ENCODE measurements around the gene LRRC8B. TPM values are rescaled to one million over a fixed set of nuclear protein-coding genes. Genes with fewer than 3 reads are reported as not detected.

Gene LRRC8B
- polyA plus RNA-seq, 2 of the 4 experiments (the other 2 are of a cell fraction), result 3.2 to 10.3 TPM

DNA sequence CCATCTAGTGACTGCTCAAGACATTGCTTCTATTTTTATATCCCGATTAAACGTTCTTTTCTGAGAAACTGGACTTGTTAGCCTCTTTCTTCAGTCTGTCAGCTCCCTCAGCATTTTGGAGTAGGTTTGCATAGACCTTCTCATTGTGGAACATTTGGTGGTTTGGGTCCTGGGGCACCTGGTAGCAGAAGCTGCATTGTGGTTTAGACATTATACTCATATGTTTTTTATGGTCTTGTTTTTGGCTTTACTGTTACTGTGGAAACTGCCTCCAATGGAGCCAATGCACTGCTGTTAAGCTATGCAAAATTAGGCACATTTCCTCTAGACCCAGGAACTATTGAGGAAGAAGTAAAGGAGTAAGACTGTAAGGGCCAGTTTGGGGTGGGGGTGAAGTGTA, 36.7 kb upstream of the LRRC8B start:
- no peak overlapping the region for H3K4me3 ChIP-seq
- ATAC-seq (no peak), FAIRE-seq (no peak), DNase-seq (ENCODE audit: low read depth in 1 of 2, low spot score in 1 of 2) (no peak)
- no peaks in the 10 kb centered on the region for H3K9me3 ChIP-seq
- CTCF ChIA-PET, result interaction anchor here (1.8 to 7.9 kb wide), 2 partner anchors 10 to 275 kb away, joined by 7 to 42 read pairs; no protein-coding TSS in a partner anchor
- no peak overlapping the region for H3K4me2 ChIP-seq
- TF ChIP-seq, protein P1, sequence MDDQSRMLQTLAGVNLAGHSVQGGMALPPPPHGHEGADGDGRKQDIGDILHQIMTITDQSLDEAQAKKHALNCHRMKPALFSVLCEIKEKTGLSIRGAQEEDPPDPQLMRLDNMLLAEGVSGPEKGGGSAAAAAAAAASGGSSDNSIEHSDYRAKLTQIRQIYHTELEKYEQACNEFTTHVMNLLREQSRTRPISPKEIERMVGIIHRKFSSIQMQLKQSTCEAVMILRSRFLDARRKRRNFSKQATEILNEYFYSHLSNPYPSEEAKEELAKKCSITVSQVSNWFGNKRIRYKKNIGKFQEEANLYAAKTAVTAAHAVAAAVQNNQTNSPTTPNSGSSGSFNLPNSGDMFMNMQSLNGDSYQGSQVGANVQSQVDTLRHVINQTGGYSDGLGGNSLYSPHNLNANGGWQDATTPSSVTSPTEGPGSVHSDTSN (IDR thresholded peaks at IDR 0.05), result no peak
- TF ChIP-seq E2F6 (IDR thresholded peaks at IDR 0.05; ENCODE audit: borderline replicate concordance, low read depth) (no peak), EHF (CRISPR knock-in tag; IDR thresholded peaks at IDR 0.05) (no peak), ZSCAN20 (CRISPR knock-in tag; IDR thresholded peaks at IDR 0.05) (no peak), POLR2AphosphoS2 (conservative IDR thresholded peaks at IDR 0.05; ENCODE audit: low read length) (no peak), CBX8 (IDR thresholded peaks at IDR 0.05) (no peak), NFE2L2 (conservative IDR thresholded peaks at IDR 0.05; ENCODE audit: low read length) (no peak), RFX5 (IDR thresholded peaks at IDR 0.05) (no peak), EP300 (IDR thresholded peaks at IDR 0.05) (no peak), KDM5A (IDR thresholded peaks at IDR 0.05) (no peak), RCOR1 (IDR thresholded peaks at IDR 0.05; ENCODE audit: low read depth, low read length) (no peak), JUNB (IDR thresholded peaks at IDR 0.05) (no peak), HES2 (IDR thresholded peaks at IDR 0.05) (no peak), TP53 (CRISPR knock-in tag; IDR thresholded peaks at IDR 0.05) (no peak), ZC3H11A (IDR thresholded peaks at IDR 0.05) (no peak), CEBPB (IDR thresholded peaks at IDR 0.05) (no peak), HMGXB4 (CRISPR knock-in tag; IDR thresholded peaks at IDR 0.05; ENCODE audit: borderline replicate concordance) (no peak), CHD2 (IDR thresholded peaks at IDR 0.05; ENCODE audit: low read length, partially characterized antibody) (no peak)
- TF ChIP-seq, protein P2, sequence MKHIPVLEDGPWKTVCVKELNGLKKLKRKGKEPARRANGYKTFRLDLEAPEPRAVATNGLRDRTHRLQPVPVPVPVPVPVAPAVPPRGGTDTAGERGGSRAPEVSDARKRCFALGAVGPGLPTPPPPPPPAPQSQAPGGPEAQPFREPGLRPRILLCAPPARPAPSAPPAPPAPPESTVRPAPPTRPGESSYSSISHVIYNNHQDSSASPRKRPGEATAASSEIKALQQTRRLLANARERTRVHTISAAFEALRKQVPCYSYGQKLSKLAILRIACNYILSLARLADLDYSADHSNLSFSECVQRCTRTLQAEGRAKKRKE (CRISPR knock-in tag; IDR thresholded peaks at IDR 0.05; ENCODE audit: low read depth), result no peak
- TF ChIP-seq, protein P3, sequence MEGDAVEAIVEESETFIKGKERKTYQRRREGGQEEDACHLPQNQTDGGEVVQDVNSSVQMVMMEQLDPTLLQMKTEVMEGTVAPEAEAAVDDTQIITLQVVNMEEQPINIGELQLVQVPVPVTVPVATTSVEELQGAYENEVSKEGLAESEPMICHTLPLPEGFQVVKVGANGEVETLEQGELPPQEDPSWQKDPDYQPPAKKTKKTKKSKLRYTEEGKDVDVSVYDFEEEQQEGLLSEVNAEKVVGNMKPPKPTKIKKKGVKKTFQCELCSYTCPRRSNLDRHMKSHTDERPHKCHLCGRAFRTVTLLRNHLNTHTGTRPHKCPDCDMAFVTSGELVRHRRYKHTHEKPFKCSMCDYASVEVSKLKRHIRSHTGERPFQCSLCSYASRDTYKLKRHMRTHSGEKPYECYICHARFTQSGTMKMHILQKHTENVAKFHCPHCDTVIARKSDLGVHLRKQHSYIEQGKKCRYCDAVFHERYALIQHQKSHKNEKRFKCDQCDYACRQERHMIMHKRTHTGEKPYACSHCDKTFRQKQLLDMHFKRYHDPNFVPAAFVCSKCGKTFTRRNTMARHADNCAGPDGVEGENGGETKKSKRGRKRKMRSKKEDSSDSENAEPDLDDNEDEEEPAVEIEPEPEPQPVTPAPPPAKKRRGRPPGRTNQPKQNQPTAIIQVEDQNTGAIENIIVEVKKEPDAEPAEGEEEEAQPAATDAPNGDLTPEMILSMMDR (IDR thresholded peaks at IDR 0.05), result no peak
- POLR2A ChIA-PET, result no interaction called here
- no peak overlapping the region for H3K27ac ChIP-seq
- H3K4me1 ChIP-seq, result no peaks in the 10 kb centered on the region
- 59% methylated on average over 2 of the region's 2 CpGs for WGBS (ENCODE audit: missing lambda C conversion rate)

DNA sequence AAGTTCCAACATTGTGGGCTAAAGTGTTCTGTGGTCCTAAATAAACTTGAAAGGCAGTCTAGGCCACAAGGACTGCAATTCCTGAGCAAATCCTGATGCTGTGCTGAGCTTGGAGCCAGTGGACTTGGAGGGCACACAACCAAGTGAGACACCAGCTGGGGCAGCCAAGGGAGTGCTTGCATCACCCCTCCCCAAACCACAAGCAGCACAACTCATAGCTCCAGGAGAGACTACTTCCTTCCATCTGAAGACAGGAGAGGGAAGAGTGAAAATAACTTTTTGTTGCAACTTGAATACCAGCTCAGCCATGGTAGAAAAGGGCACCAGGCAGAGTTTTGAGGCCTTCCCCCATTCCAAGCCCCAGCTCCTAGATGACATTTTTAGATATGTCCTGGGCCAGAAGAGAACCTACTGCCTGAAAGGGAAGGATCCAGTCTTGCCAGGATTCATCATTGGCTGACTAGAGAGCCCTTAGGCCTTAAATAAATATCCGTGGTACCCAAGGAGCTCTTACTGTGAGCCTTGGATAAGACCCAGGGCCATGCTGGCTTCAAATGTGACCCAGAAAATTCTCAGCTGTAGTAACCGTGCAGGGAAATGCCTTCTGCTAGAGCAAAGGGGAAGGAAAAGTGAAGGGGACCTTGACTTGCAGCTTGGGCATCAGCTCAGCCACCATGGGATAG, 35.4 kb upstream of the LRRC8B start:
- FAIRE-seq (no peak), DNase-seq (ENCODE audit: low read depth in 1 of 2, low spot score in 1 of 2) (no peak), ATAC-seq (no peak)
- H3K27ac ChIP-seq, result no peak overlapping the region
- TF ChIP-seq POLR2AphosphoS2 (conservative IDR thresholded peaks at IDR 0.05; ENCODE audit: low read length), result no peak
- no peak for TF ChIP-seq TFCP2L1 (CRISPR knock-in tag; IDR thresholded peaks at IDR 0.05)
- CTCF ChIA-PET, result interaction anchor here (0.5 to 7.9 kb wide), 5 partner anchors 8 to 475 kb away, joined by 3 to 42 read pairs (median 7); no protein-coding TSS in a partner anchor
- H3K4me2 ChIP-seq, result no peak overlapping the region
- H3K9me3 ChIP-seq, result no peaks in the 10 kb centered on the region
- H3K4me3 ChIP-seq, result no peak overlapping the region
- no peaks in the 10 kb centered on the region for H3K4me1 ChIP-seq
- POLR2A ChIA-PET, result no interaction called here
- 66% methylated on average over 2 of the region's 2 CpGs for WGBS (ENCODE audit: missing lambda C conversion rate)

Data from A549 (cell line).